Measurements from ENCODE around the gene EML5. TPM values are rescaled to one million over a fixed set of nuclear protein-coding genes. Genes with fewer than 3 reads are reported as not detected.

Gene EML5
- total RNA-seq, 4 donors from 2014 or later: 0.82 to 1.6 (median 1.3) TPM

GRCh38 chr14:88829188-88829587, 36.4 kb upstream of the EML5 start:
- 51 to 59% methylated on average over 3 of the region's 3 CpGs for WGBS, 2 donors
- TF ChIP-seq CTCF (IDR thresholded peaks at IDR 0.05) (no peak), POLR2A (IDR thresholded peaks at IDR 0.05) (no peak)
- no peak overlapping the region for H3K4me3 ChIP-seq
- H3K4me1 ChIP-seq: peaks cover 7 to 41% (median 13%) of the 10 kb centered on the region in 3 donors
- H3K36me3 ChIP-seq: no peaks in the 10 kb centered on the region
- DNase-seq: no peak
- no peaks in the 10 kb centered on the region for H3K9me3 ChIP-seq
- peak overlapping the region in 1 of 4 donors; percentile 3 for H3K27ac ChIP-seq
- H3K27me3 ChIP-seq: no peaks in the 10 kb centered on the region
- intact Hi-C loops (cut with DNase I): no loop called here

GRCh38 chr14:88825503-88825902, 32.8 kb upstream of the EML5 start:
- no peaks in the 10 kb centered on the region for H3K9me3 ChIP-seq
- peaks cover 5 to 27% (median 7%) of the 10 kb centered on the region in 3 donors for H3K4me1 ChIP-seq
- no peak overlapping the region for H3K27ac ChIP-seq
- intact Hi-C loops (cut with DNase I): no loop called here
- H3K36me3 ChIP-seq: no peaks in the 10 kb centered on the region
- H3K4me3 ChIP-seq: peak overlapping the region in 1 of 4 donors; percentile 85
- 90 to 96% methylated on average over 9 of the region's 9 CpGs for WGBS, 2 donors
- no peak for DNase-seq
- no peaks in the 10 kb centered on the region for H3K27me3 ChIP-seq
- no peak for TF ChIP-seq CTCF (IDR thresholded peaks at IDR 0.05)
- TF ChIP-seq POLR2A (IDR thresholded peaks at IDR 0.05): no peak

GRCh38 chr14:88825078-88825458, 32.3 kb upstream of the EML5 start:
- intact Hi-C loops (cut with DNase I): no loop called here

GRCh38 chr14:88824314-88825077, 31.7 kb upstream of the EML5 start, which contains the start of gene TTC8:
Gene TTC8, plus strand, starts transcription at chr14:88824651. Its CDS starts 57 bp downstream, at chr14:88824708.
- Histone ChIP-seq H3K9me3 (no peaks in the 10 kb centered on the region), H3K4me3 (peak within 1 kb of the TSS; percentile 67 to 88 (median 80)), H3K27me3 (no peaks in the 10 kb centered on the region), H3K36me3 (no peaks in the 10 kb centered on the region), H3K4me1 (peaks cover 5 to 26% (median 7%) of the 10 kb centered on the region in 3 donors), H3K27ac (peak within 1 kb of the TSS; percentile 82 to 88 (median 85))
- DNase-seq: peak; percentile 50
- 0 to 2% methylated on average over 29 to 49 of the region's 50 CpGs for WGBS, 2 donors
- TF ChIP-seq CTCF (IDR thresholded peaks at IDR 0.05): peak in 1 of 6 experiments; percentile 15
- TF ChIP-seq POLR2A (IDR thresholded peaks at IDR 0.05): peak in 2 of 4 donors; percentile 32 to 64
- intact Hi-C loops (cut with DNase I): no loop called here

More at GRCh38 chr14:88825078-88825458, 32.3 kb upstream of the EML5 start:
- DNase-seq: no peak
- Histone ChIP-seq H3K27me3 (no peaks in the 10 kb centered on the region), H3K4me1 (peaks cover 5 to 26% (median 7%) of the 10 kb centered on the region in 3 donors), H3K27ac (peak overlapping the region; percentile 82 to 88 (median 85)), H3K9me3 (no peaks in the 10 kb centered on the region), H3K36me3 (no peaks in the 10 kb centered on the region), H3K4me3 (peak overlapping the region; percentile 67 to 88 (median 80))
- no peak for TF ChIP-seq POLR2A (IDR thresholded peaks at IDR 0.05)
- TF ChIP-seq CTCF (IDR thresholded peaks at IDR 0.05): no peak
- 0 to 5% methylated on average over 5 of the region's 5 CpGs for WGBS, 2 donors

- intact Hi-C loops (cut with DNase I): no loop called here
- H3K4me1 ChIP-seq: peaks cover 5 to 26% (median 7%) of the 10 kb centered on the region in 3 donors
- WGBS, 2 donors: 5 to 7% methylated on average over 9 of the region's 9 CpGs
These were observed 31.2 kb upstream of the EML5 start for GRCh38 chr14:88823968-88824313.

More at GRCh38 chr14:88823968-88824313, 31.2 kb upstream of the EML5 start:
- no peak for DNase-seq
- Histone ChIP-seq H3K36me3 (no peaks in the 10 kb centered on the region), H3K4me3 (peak overlapping the region; percentile 67 to 88 (median 80)), H3K27me3 (no peaks in the 10 kb centered on the region), H3K27ac (peak overlapping the region; percentile 82 to 88 (median 85)), H3K9me3 (no peaks in the 10 kb centered on the region)
- TF ChIP-seq POLR2A (IDR thresholded peaks at IDR 0.05) (no peak), CTCF (IDR thresholded peaks at IDR 0.05) (no peak)
